Loucy (cell line): ENCODE results near the gene EGLN1.

ENCODE experiments used
- EZH2phosphoT487 ChIP-seq: fragments of 200-600 bp; IDR thresholded peaks from 2 replicates; pipeline ENCODE4 v1.6.1; 2018; ENCODE audit warnings: antibody characterized with exemption, mild to moderate bottlenecking, moderate library complexity, borderline replicate concordance
- TF ChIP-seq, protein P1 (sequence below): fragments of 200-600 bp; sonication (generic); conservative IDR thresholded peaks from 2 replicates; pipeline ENCODE4 v1.5.1; 2014; ENCODE audit warnings: mild to moderate bottlenecking, antibody characterized with exemption, low read length

DNA sequence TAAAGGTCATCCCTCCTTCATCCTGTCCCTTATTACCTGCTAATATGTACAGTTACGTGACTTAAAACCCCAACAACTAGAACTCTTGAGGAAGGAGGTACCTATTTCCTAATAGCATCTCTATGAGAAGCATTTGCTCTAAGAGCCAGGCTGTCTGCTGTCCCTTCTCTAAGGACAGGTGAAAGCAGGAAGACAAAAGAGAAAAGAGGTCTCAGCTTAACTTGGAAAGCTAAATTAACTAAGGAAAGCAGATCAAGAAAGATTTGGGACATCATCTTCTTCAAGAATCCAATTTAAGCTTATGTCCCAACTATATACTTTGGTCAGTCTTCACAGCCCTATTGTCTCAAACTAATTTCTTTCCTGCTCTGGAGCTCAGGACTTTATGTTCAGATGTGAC lies 2.9 kb downstream of the EGLN1 start:
- TF ChIP-seq, protein P1, sequence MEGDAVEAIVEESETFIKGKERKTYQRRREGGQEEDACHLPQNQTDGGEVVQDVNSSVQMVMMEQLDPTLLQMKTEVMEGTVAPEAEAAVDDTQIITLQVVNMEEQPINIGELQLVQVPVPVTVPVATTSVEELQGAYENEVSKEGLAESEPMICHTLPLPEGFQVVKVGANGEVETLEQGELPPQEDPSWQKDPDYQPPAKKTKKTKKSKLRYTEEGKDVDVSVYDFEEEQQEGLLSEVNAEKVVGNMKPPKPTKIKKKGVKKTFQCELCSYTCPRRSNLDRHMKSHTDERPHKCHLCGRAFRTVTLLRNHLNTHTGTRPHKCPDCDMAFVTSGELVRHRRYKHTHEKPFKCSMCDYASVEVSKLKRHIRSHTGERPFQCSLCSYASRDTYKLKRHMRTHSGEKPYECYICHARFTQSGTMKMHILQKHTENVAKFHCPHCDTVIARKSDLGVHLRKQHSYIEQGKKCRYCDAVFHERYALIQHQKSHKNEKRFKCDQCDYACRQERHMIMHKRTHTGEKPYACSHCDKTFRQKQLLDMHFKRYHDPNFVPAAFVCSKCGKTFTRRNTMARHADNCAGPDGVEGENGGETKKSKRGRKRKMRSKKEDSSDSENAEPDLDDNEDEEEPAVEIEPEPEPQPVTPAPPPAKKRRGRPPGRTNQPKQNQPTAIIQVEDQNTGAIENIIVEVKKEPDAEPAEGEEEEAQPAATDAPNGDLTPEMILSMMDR: no peak
- no peak for TF ChIP-seq EZH2phosphoT487
